ENCODE measurements around the gene SLC38A1.

GRCh38 chr12:46261646-46262045 is 7.2 kb downstream of the SLC38A1 start:
- TF ChIP-seq TSHZ2 (CRISPR knock-in tag; IDR thresholded peaks at IDR 0.05), result no peak
- TF ChIP-seq ZFP3 (CRISPR knock-in tag; IDR thresholded peaks at IDR 0.05), result no peak
- no peak for TF ChIP-seq TOX (CRISPR knock-in tag; IDR thresholded peaks at IDR 0.05; ENCODE audit: borderline replicate concordance)
- no peak for TF ChIP-seq ZNF8 (CRISPR knock-in tag; IDR thresholded peaks at IDR 0.05)
- TF ChIP-seq RARB (CRISPR knock-in tag; IDR thresholded peaks at IDR 0.05), result no peak
- TF ChIP-seq ESRRG (CRISPR knock-in tag; IDR thresholded peaks at IDR 0.05), result no peak
- TF ChIP-seq, protein P1, sequence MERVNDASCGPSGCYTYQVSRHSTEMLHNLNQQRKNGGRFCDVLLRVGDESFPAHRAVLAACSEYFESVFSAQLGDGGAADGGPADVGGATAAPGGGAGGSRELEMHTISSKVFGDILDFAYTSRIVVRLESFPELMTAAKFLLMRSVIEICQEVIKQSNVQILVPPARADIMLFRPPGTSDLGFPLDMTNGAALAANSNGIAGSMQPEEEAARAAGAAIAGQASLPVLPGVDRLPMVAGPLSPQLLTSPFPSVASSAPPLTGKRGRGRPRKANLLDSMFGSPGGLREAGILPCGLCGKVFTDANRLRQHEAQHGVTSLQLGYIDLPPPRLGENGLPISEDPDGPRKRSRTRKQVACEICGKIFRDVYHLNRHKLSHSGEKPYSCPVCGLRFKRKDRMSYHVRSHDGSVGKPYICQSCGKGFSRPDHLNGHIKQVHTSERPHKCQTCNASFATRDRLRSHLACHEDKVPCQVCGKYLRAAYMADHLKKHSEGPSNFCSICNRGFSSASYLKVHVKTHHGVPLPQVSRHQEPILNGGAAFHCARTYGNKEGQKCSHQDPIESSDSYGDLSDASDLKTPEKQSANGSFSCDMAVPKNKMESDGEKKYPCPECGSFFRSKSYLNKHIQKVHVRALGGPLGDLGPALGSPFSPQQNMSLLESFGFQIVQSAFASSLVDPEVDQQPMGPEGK (CRISPR knock-in tag; IDR thresholded peaks at IDR 0.05; ENCODE audit: borderline replicate concordance), result no peak
- no peak for TF ChIP-seq ARNTL (CRISPR knock-in tag; IDR thresholded peaks at IDR 0.05; ENCODE audit: borderline replicate concordance, low read depth)
- TF ChIP-seq ZFP30 (CRISPR knock-in tag; IDR thresholded peaks at IDR 0.05), result no peak
